Suprapubic skin (tissue), 4 donors: ENCODE data around the gene COL8A1.

Source experiments
- EP300 ChIP-seq: sonication (generic); formaldehyde crosslinking; IDR thresholded peaks from one replicate; pipeline ENCODE4 v1.6.1; 2017; ENCODE audit warnings: antibody characterized with exemption
- POLR2A ChIP-seq, 2 donors: fragments of 450-650 bp; IDR thresholded peaks; one replicate each; pipeline ENCODE4 v1.6.1; 2017; ENCODE audit warnings: antibody characterized with exemption in 2 of 2, mild to moderate bottlenecking in 2 of 2, moderate library complexity in 2 of 2
- POLR2AphosphoS5 ChIP-seq, 3 donors: sonication (generic); formaldehyde crosslinking; IDR thresholded peaks; one replicate each; pipeline ENCODE4 v1.6.1; 2017; ENCODE audit warnings: antibody characterized with exemption in 3 of 3
- TF ChIP-seq, protein P1 (sequence below), 2 donors: fragments of 200-600 bp in 1 of 2; fragments of 450-650 bp in 1 of 2; sonication (generic) in 1 of 2; IDR thresholded peaks; one replicate each; pipeline ENCODE4 v1.5.1; 2016 to 2019; ENCODE audit warnings: antibody characterized with exemption in 2 of 2, mild to moderate bottlenecking in 1 of 2, moderate library complexity in 1 of 2

DNA sequence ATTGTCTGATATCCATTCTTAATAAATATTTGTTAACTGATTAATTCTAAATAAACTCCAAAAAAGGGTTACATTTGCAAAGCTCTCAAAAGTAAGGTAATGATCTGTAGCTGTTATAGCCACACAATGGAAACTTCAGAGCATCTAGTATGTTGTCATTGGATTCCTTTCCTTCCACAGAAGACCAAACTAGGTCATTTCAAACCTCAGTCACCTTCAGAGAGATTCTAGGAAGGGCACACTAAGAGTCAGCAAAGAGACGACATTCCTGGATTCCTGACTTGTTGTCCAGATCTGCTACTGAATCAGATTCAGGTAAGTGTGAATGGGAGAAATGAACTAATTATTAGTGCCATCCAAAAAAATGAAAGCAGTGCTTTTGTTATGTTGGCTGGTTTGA lies 3.0 kb upstream of the COL8A1 start:
- TF ChIP-seq, protein P1, sequence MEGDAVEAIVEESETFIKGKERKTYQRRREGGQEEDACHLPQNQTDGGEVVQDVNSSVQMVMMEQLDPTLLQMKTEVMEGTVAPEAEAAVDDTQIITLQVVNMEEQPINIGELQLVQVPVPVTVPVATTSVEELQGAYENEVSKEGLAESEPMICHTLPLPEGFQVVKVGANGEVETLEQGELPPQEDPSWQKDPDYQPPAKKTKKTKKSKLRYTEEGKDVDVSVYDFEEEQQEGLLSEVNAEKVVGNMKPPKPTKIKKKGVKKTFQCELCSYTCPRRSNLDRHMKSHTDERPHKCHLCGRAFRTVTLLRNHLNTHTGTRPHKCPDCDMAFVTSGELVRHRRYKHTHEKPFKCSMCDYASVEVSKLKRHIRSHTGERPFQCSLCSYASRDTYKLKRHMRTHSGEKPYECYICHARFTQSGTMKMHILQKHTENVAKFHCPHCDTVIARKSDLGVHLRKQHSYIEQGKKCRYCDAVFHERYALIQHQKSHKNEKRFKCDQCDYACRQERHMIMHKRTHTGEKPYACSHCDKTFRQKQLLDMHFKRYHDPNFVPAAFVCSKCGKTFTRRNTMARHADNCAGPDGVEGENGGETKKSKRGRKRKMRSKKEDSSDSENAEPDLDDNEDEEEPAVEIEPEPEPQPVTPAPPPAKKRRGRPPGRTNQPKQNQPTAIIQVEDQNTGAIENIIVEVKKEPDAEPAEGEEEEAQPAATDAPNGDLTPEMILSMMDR (IDR thresholded peaks at IDR 0.05) = no peak
- TF ChIP-seq POLR2A (IDR thresholded peaks at IDR 0.05) = no peak
- TF ChIP-seq EP300 = no peak
- no peak for TF ChIP-seq POLR2AphosphoS5 (IDR thresholded peaks at IDR 0.05)
